Endodermal cell (in vitro differentiated cells): Measurements from ENCODE around the gene DLG2. TPM values are rescaled to one million over a fixed set of nuclear protein-coding genes. Genes with fewer than 3 reads are reported as not detected.

Experiments
- DNase-seq: peaks from one replicate; pipeline ENCODE4 v3.0.0-alpha.2; 2017
- H3K27ac ChIP-seq: 2 replicates; pipeline ENCODE4 v1.5.1; 2013; ENCODE audit warnings: mild to moderate bottlenecking, low read depth, low read length, moderate library complexity
- H3K27me3 ChIP-seq: 2 replicates; pipeline ENCODE4 v1.6.1; 2013; ENCODE audit warnings: mild to moderate bottlenecking, low read length, moderate library complexity; ENCODE audit not compliant: insufficient read depth, control insufficient read depth, poor library complexity, severe bottlenecking
- H3K36me3 ChIP-seq: 2 replicates; pipeline ENCODE4 v1.7.0; 2013; ENCODE audit warnings: mild to moderate bottlenecking, low read length, moderate library complexity; ENCODE audit not compliant: control insufficient read depth, insufficient read depth
- H3K4me1 ChIP-seq: one replicate; pipeline ENCODE4 v1.7.0; 2013; ENCODE audit warnings: low read length; ENCODE audit not compliant: control insufficient read depth, insufficient read depth
- H3K4me3 ChIP-seq: 2 replicates; pipeline ENCODE4 v1.5.1; 2013; ENCODE audit warnings: mild to moderate bottlenecking, low read length, moderate library complexity
- H3K9ac ChIP-seq: 2 replicates; pipeline ENCODE4 v1.6.1; 2013; ENCODE audit warnings: mild to moderate bottlenecking, low read length, moderate library complexity; ENCODE audit not compliant: poor library complexity, severe bottlenecking; ENCODE audit errors: extremely low read depth
- H3K9me3 ChIP-seq: 2 replicates; pipeline ENCODE4 v1.6.1; 2013; ENCODE audit warnings: mild to moderate bottlenecking, low read length, moderate library complexity; ENCODE audit not compliant: control insufficient read depth
- H3K27ac Mint-ChIP-seq: 2 replicates; pipeline ENCODE4 v1.8.0; 2020; ENCODE audit warnings: mixed read lengths
- H3K27me3 Mint-ChIP-seq: 2 replicates; pipeline ENCODE4 v1.8.0; 2021; ENCODE audit warnings: mild to moderate bottlenecking, mixed read lengths; ENCODE audit not compliant: insufficient read depth
- H3K36me3 Mint-ChIP-seq: 2 replicates; pipeline ENCODE4 v1.8.0; 2020; ENCODE audit warnings: low read depth, mixed read lengths
- H3K4me1 Mint-ChIP-seq: 2 replicates; pipeline ENCODE4 v1.8.0; 2020; ENCODE audit warnings: mixed read lengths
- H3K4me3 Mint-ChIP-seq: 2 replicates; pipeline ENCODE4 v1.8.0; 2020; ENCODE audit warnings: mild to moderate bottlenecking, moderate library complexity, mixed read lengths
- H3K9me3 Mint-ChIP-seq: 2 replicates; pipeline ENCODE4 v1.8.0; 2020; ENCODE audit warnings: mild to moderate bottlenecking, mixed read lengths
- CTCF ChIP-seq: fragments of 200-600 bp; sonication (generic); conservative IDR thresholded peaks from 2 replicates; pipeline ENCODE4 v1.5.0; 2021; ENCODE audit warnings: antibody characterized with exemption, mild to moderate bottlenecking
- WGBS, 2 experiments: methylation state at CpG; one replicate each; pipeline versions ENCODE4 v1.1.5 to v1.1.7; 2013; ENCODE audit warnings: missing lambda C conversion rate in 2 of 2, mixed read lengths in 1 of 2; ENCODE audit not compliant: insufficient coverage in 1 of 2, insufficient read length in 1 of 2; 5-methylcytosine and 5-hydroxymethylcytosine counted together
- total RNA-seq, 2 donors: library from RNA; stranded (reverse); fragmentation: NEBNext Ultra II Directional in 1 of 2; extraction: Animal tissue kit (Norgen Biotek cat#: 25700) in 1 of 2; gene quantifications; 2 replicates in 1 of 2; 3 replicates in 1 of 2; pipeline ENCODE4 v1.2.1, GENCODE V29; 2021

DLG2 gene
- total RNA-seq, 2 donors from 2014 or later = 9.6 to 10.6 TPM

- H3K4me3 Mint-ChIP-seq = no peak overlapping the region
- H3K4me1 ChIP-seq = no peaks in the 10 kb centered on the region
- no peak overlapping the region for H3K9ac ChIP-seq
- WGBS, 2 experiments = 74 to 82% methylated on average over 7 of the region's 7 CpGs
- H3K4me1 Mint-ChIP-seq = peaks cover 5% of the 10 kb centered on the region
- no peak for TF ChIP-seq CTCF
- no peak overlapping the region for H3K27ac ChIP-seq
- H3K27me3 Mint-ChIP-seq = no peaks in the 10 kb centered on the region
- H3K9me3 Mint-ChIP-seq = no peaks in the 10 kb centered on the region
- no peaks in the 10 kb centered on the region for H3K36me3 Mint-ChIP-seq
- peak; percentile 60 for DNase-seq
- no peaks in the 10 kb centered on the region for H3K36me3 ChIP-seq
- no peaks in the 10 kb centered on the region for H3K27me3 ChIP-seq
- no peak overlapping the region for H3K27ac Mint-ChIP-seq
- H3K4me3 ChIP-seq = no peak overlapping the region
- no peaks in the 10 kb centered on the region for H3K9me3 ChIP-seq
Observed at GRCh38 chr11:83641511-83641910, 1985.6 kb downstream of the DLG2 start.

- Histone ChIP-seq H3K9ac (no peak overlapping the region), H3K36me3 (no peaks in the 10 kb centered on the region), H3K27me3 (no peaks in the 10 kb centered on the region), H3K4me3 (no peak overlapping the region), H3K27ac (no peak overlapping the region), H3K4me1 (no peaks in the 10 kb centered on the region), H3K9me3 (no peaks in the 10 kb centered on the region)
- Mint-ChIP-seq H3K27ac (no peak overlapping the region), H3K9me3 (no peaks in the 10 kb centered on the region), H3K4me1 (peaks cover 5% of the 10 kb centered on the region), H3K36me3 (no peaks in the 10 kb centered on the region), H3K4me3 (no peak overlapping the region), H3K27me3 (no peaks in the 10 kb centered on the region)
- no peak for DNase-seq
- no peak for TF ChIP-seq CTCF
- 92 to 100% methylated on average over 1 to 5 of the region's 5 CpGs for WGBS, 2 experiments
Observed at GRCh38 chr11:83639995-83640758, 1987.0 kb downstream of the DLG2 start.

- TF ChIP-seq CTCF = no peak
- no peaks in the 10 kb centered on the region for H3K27me3 Mint-ChIP-seq
- H3K4me3 Mint-ChIP-seq = no peak overlapping the region
- Histone ChIP-seq H3K27me3 (no peaks in the 10 kb centered on the region), H3K9me3 (no peaks in the 10 kb centered on the region), H3K4me1 (no peaks in the 10 kb centered on the region), H3K36me3 (no peaks in the 10 kb centered on the region), H3K4me3 (no peak overlapping the region), H3K27ac (no peak overlapping the region), H3K9ac (no peak overlapping the region)
- no peak for DNase-seq
- no peaks in the 10 kb centered on the region for H3K36me3 Mint-ChIP-seq
- H3K9me3 Mint-ChIP-seq = no peaks in the 10 kb centered on the region
- no peaks in the 10 kb centered on the region for H3K4me1 Mint-ChIP-seq
- WGBS, 2 experiments = 91 to 100% methylated on average over 2 of the region's 3 CpGs
- no peak overlapping the region for H3K27ac Mint-ChIP-seq
Observed at GRCh38 chr11:83635166-83635565, 1992.0 kb downstream of the DLG2 start.
